ENCODE data around the gene TPX2. TPM values are rescaled to one million over a fixed set of nuclear protein-coding genes. Genes with fewer than 3 reads are reported as not detected.

The TPX2 gene
- total RNA-seq, 4 donors from 2014 or later: 4.4 to 26.4 (median 9.3) TPM

DNA sequence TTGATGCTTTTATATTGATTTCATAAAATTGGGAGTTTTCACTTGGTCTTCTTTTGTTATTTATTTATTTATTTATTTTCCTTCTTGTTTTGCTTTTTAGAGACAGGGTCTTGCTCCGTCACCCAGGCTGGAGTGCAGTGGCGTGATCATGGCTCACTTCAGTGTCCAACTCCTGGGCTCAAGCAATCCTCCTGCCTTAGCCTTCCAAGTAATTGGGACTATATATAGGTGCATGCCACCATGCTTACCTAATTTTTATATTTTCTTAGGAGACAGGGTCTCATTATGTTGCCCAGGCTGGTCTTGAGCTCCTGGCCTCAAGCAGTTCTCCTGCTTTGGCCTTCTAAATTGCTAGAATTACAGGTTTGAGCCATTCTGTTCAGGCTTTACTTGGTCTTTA lies 41.7 kb downstream of the TPX2 start:
- TF ChIP-seq, protein P1, sequence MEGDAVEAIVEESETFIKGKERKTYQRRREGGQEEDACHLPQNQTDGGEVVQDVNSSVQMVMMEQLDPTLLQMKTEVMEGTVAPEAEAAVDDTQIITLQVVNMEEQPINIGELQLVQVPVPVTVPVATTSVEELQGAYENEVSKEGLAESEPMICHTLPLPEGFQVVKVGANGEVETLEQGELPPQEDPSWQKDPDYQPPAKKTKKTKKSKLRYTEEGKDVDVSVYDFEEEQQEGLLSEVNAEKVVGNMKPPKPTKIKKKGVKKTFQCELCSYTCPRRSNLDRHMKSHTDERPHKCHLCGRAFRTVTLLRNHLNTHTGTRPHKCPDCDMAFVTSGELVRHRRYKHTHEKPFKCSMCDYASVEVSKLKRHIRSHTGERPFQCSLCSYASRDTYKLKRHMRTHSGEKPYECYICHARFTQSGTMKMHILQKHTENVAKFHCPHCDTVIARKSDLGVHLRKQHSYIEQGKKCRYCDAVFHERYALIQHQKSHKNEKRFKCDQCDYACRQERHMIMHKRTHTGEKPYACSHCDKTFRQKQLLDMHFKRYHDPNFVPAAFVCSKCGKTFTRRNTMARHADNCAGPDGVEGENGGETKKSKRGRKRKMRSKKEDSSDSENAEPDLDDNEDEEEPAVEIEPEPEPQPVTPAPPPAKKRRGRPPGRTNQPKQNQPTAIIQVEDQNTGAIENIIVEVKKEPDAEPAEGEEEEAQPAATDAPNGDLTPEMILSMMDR (IDR thresholded peaks at IDR 0.05): no peak
- TF ChIP-seq POLR2A (IDR thresholded peaks at IDR 0.05): no peak
- no peak overlapping the region for H3K4me3 ChIP-seq
- H3K27me3 ChIP-seq: no peaks in the 10 kb centered on the region
- no peaks in the 10 kb centered on the region for H3K4me1 ChIP-seq
- H3K27ac ChIP-seq: no peak overlapping the region
- H3K36me3 ChIP-seq: peaks cover 0 to 5% (median 0%) of the 10 kb centered on the region in 3 donors
- DNase-seq: no peak
- H3K9me3 ChIP-seq: no peaks in the 10 kb centered on the region

DNA sequence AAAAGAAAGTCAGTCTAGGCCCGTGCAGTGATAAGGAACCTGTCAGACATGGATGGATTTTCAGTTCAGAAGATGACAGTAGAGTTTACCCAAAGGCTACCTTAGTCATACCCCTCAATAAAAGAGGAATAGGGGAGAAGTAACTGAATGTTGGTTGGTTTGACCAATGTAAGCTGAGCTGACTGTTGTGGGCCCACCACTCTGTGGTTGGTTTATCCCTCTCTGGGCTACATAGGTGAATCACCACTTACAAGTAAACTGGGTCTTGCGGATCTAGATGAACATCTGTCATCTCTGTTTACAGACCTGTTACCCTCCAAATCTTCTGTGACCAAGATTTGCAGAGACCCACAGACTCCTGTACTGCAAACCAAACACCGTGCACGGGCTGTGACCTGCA lies 42.9 kb downstream of the TPX2 start:
- H3K4me3 ChIP-seq: no peak overlapping the region
- H3K27me3 ChIP-seq: no peaks in the 10 kb centered on the region
- no peaks in the 10 kb centered on the region for H3K9me3 ChIP-seq
- peaks cover 0 to 5% (median 0%) of the 10 kb centered on the region in 3 donors for H3K36me3 ChIP-seq
- no peak for DNase-seq
- TF ChIP-seq, protein P1 (IDR thresholded peaks at IDR 0.05): no peak
- no peak for TF ChIP-seq POLR2A (IDR thresholded peaks at IDR 0.05)
- no peaks in the 10 kb centered on the region for H3K4me1 ChIP-seq
- H3K27ac ChIP-seq: no peak overlapping the region

DNA sequence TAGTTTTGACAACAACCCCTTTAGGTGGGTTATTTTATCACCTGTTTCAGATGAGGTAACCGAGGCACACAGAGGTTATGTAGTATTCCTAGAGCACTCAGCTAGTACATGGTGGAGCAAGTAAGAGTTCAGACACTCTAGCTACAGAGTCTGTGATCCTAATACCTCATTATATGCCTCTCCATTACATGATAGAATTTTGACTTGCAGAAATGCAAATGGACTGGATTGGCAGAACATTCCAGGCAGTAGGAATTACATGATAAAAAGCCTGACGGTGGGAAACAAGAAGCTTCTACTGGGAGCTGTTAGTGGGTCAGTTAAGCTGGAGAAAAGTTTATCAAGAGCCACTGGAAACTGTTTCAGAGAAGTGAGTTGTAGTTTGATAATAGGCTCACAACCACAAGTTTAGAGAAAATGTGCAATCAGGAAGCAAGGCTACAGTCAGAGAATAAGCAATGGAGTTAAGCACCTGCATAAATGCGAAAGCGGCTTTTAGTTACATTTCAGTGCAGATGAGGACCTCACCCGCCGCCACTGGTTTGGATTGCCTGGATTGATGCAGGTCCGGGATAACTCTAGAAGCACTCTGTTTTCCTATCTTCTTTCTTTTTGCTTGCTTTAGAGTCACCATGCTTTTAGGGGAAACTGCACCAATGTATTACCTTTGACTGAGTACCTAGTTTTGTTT lies 45.4 kb downstream of the TPX2 start:
- peaks cover 0 to 4% (median 0%) of the 10 kb centered on the region in 3 donors for H3K36me3 ChIP-seq
- no peak for DNase-seq
- no peaks in the 10 kb centered on the region for H3K9me3 ChIP-seq
- TF ChIP-seq POLR2A (IDR thresholded peaks at IDR 0.05): no peak
- TF ChIP-seq, protein P1 (IDR thresholded peaks at IDR 0.05): no peak
- H3K4me1 ChIP-seq: no peaks in the 10 kb centered on the region
- no peak overlapping the region for H3K4me3 ChIP-seq
- no peak overlapping the region for H3K27ac ChIP-seq
- H3K27me3 ChIP-seq: no peaks in the 10 kb centered on the region

DNA sequence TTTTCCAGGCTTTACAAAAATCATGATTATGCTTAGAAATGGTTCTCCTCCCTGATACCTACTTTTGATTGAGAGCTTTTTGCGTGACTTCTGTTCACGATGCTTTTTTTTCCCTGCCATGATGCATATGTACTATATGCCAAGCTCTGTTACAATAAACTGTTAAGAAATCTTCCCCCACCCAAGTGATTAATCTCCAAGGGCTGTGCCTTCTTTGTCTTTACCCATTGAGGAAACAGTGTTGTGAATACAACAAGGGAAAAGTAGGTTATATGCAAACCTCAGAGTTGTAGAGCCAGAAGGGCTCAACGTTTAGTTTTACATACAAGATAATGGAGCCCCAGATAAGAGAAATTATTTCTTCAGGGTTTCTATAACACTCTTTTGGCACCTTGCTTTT lies 46.0 kb downstream of the TPX2 start:
- TF ChIP-seq POLR2A (IDR thresholded peaks at IDR 0.05): no peak
- TF ChIP-seq, protein P1 (IDR thresholded peaks at IDR 0.05): no peak
- no peaks in the 10 kb centered on the region for H3K4me1 ChIP-seq
- no peak overlapping the region for H3K27ac ChIP-seq
- no peaks in the 10 kb centered on the region for H3K27me3 ChIP-seq
- H3K4me3 ChIP-seq: no peak overlapping the region
- H3K36me3 ChIP-seq: no peaks in the 10 kb centered on the region
- no peaks in the 10 kb centered on the region for H3K9me3 ChIP-seq
- no peak for DNase-seq

DNA sequence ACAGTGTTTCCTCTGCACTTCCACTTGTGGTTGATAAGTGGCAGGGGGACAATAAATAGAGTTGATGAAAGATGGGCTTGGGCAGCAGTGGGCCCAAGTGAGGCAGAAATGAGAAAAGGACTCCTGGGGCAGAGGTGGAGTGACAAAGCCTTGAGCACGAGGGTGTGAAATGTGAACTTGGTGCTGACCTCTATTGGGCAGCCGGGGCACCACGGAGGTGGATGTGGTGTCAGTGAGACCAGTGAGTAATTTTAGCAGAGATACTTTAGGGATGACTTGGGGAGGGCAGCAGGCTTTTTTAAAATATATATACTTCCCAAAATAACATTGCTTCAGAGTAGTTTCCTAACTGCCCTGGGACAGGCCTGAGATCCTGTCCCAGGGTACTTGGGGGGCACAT lies 49.5 kb downstream of the TPX2 start:
- H3K27ac ChIP-seq: no peak overlapping the region
- H3K4me1 ChIP-seq: no peaks in the 10 kb centered on the region
- H3K9me3 ChIP-seq: no peaks in the 10 kb centered on the region
- no peaks in the 10 kb centered on the region for H3K27me3 ChIP-seq
- TF ChIP-seq POLR2A (IDR thresholded peaks at IDR 0.05): no peak
- TF ChIP-seq, protein P1 (IDR thresholded peaks at IDR 0.05): no peak
- H3K4me3 ChIP-seq: no peak overlapping the region
- no peak for DNase-seq
- no peaks in the 10 kb centered on the region for H3K36me3 ChIP-seq

All from Peyer's patch (tissue), 4 donors.